Calu3 (cell line): ENCODE data around the gene CAPN7. TPM values are rescaled to one million over a fixed set of nuclear protein-coding genes. Genes with fewer than 3 reads are reported as not detected.

ENCODE experiments used
- BruUV-seq: library from RNA; stranded (reverse); fragments of 400-500 nt; replicated peaks from 2 replicates; lab custom pipeline; 2021; lab: Mats Ljungman, UMichigan
- CTCF ChIA-PET: fragments of 300-600 bp; sonication (Branson Sonifier 250); formaldehyde crosslinking; loops from one replicate; lab custom pipeline; 2022; ENCODE audit warnings: antibody characterized with exemption; lab: Charles Lee
- DNase-seq: peaks from one replicate; pipeline ENCODE4 v3.0.0; 2022
- H3K27ac Mint-ChIP-seq: one replicate; pipeline ENCODE4 v1.8.0; 2022; ENCODE audit warnings: mixed read lengths; ENCODE audit not compliant: unreplicated experiment
- H3K27me3 Mint-ChIP-seq: one replicate; pipeline ENCODE4 v1.8.0; 2022; ENCODE audit warnings: mixed read lengths; ENCODE audit not compliant: unreplicated experiment
- H3K36me3 Mint-ChIP-seq: one replicate; pipeline ENCODE4 v1.8.0; 2022; ENCODE audit warnings: mild to moderate bottlenecking, moderate library complexity, mixed read lengths; ENCODE audit not compliant: insufficient read depth, unreplicated experiment
- H3K4me1 Mint-ChIP-seq: one replicate; pipeline ENCODE4 v1.8.0; 2022; ENCODE audit warnings: mild to moderate bottlenecking, low read depth, mixed read lengths; ENCODE audit not compliant: unreplicated experiment
- H3K4me3 Mint-ChIP-seq: one replicate; pipeline ENCODE4 v1.8.0; 2022; ENCODE audit warnings: mild to moderate bottlenecking, low read depth, moderate library complexity, mixed read lengths; ENCODE audit not compliant: unreplicated experiment
- H3K9me3 Mint-ChIP-seq: one replicate; pipeline ENCODE4 v1.8.0; 2022; ENCODE audit warnings: low read depth, mixed read lengths; ENCODE audit not compliant: unreplicated experiment
- intact Hi-C: fragments of 100-400 bp; cut with micrococcal nuclease; formaldehyde crosslinking; loops from one replicate; pipeline ENCODE4 v1.10.0; 2022; ENCODE audit not compliant: unreplicated experiment
- total RNA-seq: library from RNA; stranded (reverse); gene quantifications from 2 replicates; pipeline ENCODE4 v1.2.3, GENCODE V29; 2022
- TF ChIP-seq, protein P1 (sequence below): fragments of 200-600 bp; IDR thresholded peaks from one replicate; pipeline ENCODE4 v1.8.0; 2022; ENCODE audit warnings: antibody characterized with exemption; ENCODE audit not compliant: unreplicated experiment

Gene CAPN7
- total RNA-seq, 1 experiment from 2014 or later: 24.1 TPM

DNA sequence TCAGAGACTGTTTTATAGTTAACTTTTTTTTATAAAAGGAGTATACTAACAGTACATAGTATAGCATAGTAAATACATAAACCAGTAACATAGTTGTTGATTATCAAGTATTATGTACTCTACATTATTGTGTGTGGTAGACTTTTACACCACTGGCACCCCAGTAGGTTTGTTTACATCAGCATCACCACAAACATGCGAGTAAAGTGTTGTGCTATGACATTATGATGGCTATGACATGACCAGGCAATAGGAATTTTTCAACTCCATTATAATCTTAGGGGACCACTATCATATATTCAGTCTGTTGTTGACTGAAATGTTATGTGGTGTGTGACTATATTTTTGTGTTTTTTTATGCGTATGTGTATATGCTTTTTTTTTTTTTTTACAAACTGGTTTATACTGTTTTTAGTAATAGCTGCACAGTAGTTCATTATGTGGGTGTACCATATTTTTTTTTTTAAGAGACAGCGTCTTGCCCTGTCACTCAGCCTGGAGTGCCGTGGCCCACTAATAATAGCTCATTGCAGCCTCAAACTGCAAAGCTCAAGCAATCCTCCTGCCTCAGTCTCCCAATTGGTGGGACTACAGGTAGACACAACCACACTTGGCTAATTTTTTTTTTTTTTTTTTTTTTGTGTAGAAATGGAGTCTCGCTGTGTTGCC is 1.9 kb downstream of the CAPN7 start:
- CTCF ChIA-PET: interaction anchor here (0.5 kb wide), 1 partner anchor 841 kb away, joined by 3 read pairs; no protein-coding TSS in a partner anchor
- Mint-ChIP-seq H3K9me3 (no peaks in the 10 kb centered on the region), H3K4me1 (no peaks in the 10 kb centered on the region), H3K27ac (no peak overlapping the region), H3K4me3 (peak overlapping the region; percentile 74), H3K27me3 (no peaks in the 10 kb centered on the region), H3K36me3 (peaks cover 20% of the 10 kb centered on the region)
- intact Hi-C loops: loop anchor here (5.0 to 10.0 kb wide), 2 partner anchors 101 to 283 kb away; no protein-coding TSS in a partner anchor
- no peak for DNase-seq
- no TSS peak for BruUV-seq
- TF ChIP-seq, protein P1, sequence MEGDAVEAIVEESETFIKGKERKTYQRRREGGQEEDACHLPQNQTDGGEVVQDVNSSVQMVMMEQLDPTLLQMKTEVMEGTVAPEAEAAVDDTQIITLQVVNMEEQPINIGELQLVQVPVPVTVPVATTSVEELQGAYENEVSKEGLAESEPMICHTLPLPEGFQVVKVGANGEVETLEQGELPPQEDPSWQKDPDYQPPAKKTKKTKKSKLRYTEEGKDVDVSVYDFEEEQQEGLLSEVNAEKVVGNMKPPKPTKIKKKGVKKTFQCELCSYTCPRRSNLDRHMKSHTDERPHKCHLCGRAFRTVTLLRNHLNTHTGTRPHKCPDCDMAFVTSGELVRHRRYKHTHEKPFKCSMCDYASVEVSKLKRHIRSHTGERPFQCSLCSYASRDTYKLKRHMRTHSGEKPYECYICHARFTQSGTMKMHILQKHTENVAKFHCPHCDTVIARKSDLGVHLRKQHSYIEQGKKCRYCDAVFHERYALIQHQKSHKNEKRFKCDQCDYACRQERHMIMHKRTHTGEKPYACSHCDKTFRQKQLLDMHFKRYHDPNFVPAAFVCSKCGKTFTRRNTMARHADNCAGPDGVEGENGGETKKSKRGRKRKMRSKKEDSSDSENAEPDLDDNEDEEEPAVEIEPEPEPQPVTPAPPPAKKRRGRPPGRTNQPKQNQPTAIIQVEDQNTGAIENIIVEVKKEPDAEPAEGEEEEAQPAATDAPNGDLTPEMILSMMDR: no peak

DNA sequence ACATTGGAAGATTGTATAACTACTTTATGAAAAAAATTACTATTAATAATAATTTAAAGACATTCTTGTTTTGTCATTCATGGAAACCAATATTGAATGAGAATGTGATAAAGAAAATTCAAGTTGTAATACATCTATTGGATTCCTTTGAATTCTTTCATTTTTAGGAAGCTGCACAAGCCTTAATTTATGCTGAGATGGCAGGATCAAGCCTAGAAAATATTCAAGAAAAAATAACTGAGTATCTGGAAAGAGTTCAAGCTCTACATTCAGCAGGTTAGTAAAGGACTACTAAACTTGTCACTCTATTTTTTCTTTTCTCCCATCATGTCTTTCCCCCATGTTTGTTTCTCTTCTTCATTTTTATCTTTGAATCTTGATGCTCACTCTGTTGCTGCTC is 5.9 kb downstream of the CAPN7 start:
- Mint-ChIP-seq H3K4me1 (no peaks in the 10 kb centered on the region), H3K27me3 (no peaks in the 10 kb centered on the region), H3K27ac (no peak overlapping the region), H3K4me3 (no peak overlapping the region), H3K36me3 (peaks cover 28% of the 10 kb centered on the region), H3K9me3 (no peaks in the 10 kb centered on the region)
- DNase-seq: no peak
- CTCF ChIA-PET: no interaction called here
- no TSS peak for BruUV-seq
- intact Hi-C loops: no loop called here
- TF ChIP-seq, protein P1: no peak

DNA sequence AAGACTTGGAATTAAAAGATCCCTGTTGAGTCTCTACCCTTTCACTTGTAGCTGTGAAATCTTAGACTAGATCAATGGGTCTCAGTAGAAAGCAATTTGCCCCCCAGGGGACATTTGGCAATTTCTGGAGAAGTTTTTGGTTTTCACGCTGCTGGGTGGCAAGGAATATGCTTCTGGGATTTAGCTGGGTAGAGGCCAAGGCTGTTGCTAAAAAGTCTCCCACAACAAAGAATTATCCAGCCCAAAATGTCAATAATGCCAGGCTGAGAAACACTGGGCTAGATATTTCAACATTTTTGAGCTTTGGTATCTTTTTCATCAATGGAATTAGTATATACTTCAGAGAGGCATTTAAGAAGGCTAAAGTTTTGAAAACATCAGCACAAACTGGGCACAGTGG is 8.7 kb downstream of the CAPN7 start:
- TF ChIP-seq, protein P1: no peak
- no peaks in the 10 kb centered on the region for H3K9me3 Mint-ChIP-seq
- CTCF ChIA-PET: no interaction called here
- H3K4me1 Mint-ChIP-seq: no peaks in the 10 kb centered on the region
- intact Hi-C loops: no loop called here
- no peak overlapping the region for H3K27ac Mint-ChIP-seq
- BruUV-seq: no TSS peak
- peaks cover 25% of the 10 kb centered on the region for H3K36me3 Mint-ChIP-seq
- no peak overlapping the region for H3K4me3 Mint-ChIP-seq
- H3K27me3 Mint-ChIP-seq: no peaks in the 10 kb centered on the region
- no peak for DNase-seq

DNA sequence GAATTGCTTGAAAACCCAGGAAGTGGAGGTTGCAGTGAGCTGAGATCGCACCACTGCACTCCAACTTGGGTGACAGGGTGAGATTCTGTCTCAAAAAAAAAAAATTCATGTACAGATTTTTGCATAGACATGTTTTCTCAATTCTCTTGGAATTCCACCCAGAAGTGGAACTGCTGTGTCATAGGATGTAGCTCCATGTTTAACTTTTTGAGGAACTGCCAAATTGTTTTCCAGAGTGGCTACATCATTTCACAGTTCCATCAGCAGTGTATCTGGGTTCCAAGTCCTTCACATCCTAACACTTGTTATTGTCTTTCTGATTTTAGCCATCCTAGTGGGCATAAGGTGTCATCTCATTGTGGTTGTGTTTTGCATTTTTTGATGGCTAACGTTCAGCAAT is 9.9 kb downstream of the CAPN7 start:
- CTCF ChIA-PET: no interaction called here
- H3K9me3 Mint-ChIP-seq: no peaks in the 10 kb centered on the region
- TF ChIP-seq, protein P1: no peak
- no peak overlapping the region for H3K4me3 Mint-ChIP-seq
- intact Hi-C loops: no loop called here
- no TSS peak for BruUV-seq
- no peak overlapping the region for H3K27ac Mint-ChIP-seq
- H3K27me3 Mint-ChIP-seq: no peaks in the 10 kb centered on the region
- peaks cover 29% of the 10 kb centered on the region for H3K36me3 Mint-ChIP-seq
- DNase-seq: no peak
- no peaks in the 10 kb centered on the region for H3K4me1 Mint-ChIP-seq
